Measurements from ENCODE around the gene C9orf152.

DNA sequence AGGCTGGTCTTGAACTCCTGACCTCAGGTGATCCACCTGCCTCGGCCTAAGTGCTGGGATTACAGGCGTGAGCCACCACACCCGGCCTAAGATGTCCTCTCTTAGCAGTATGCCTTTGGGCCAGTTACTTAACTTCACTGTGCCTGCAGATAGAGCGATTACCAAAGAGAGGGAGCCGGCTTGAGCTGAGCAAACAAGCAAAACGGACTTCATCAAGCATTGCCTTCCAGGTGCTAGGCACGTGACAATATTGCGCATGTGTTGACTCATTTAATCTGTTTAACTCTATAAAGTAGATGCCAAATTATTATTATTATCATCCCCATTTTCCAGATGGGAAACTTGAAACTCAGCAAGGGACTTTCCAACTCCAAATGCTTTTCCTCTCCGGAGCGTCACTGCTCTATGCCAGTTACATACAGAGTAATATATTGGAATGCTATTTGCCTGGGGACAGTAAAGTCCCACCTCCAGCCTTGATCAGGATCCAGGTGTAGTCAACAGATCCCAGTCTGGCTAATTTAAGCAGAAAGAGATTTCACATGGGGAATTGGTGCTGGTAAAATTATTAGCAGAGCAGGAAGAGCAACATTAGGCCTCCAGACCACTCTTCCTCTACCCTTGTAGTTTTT is 5.6 kb upstream of the C9orf152 start:
- TF ChIP-seq, protein P1, sequence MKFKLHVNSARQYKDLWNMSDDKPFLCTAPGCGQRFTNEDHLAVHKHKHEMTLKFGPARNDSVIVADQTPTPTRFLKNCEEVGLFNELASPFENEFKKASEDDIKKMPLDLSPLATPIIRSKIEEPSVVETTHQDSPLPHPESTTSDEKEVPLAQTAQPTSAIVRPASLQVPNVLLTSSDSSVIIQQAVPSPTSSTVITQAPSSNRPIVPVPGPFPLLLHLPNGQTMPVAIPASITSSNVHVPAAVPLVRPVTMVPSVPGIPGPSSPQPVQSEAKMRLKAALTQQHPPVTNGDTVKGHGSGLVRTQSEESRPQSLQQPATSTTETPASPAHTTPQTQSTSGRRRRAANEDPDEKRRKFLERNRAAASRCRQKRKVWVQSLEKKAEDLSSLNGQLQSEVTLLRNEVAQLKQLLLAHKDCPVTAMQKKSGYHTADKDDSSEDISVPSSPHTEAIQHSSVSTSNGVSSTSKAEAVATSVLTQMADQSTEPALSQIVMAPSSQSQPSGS (CRISPR knock-in tag; IDR thresholded peaks at IDR 0.05): no peak
- TF ChIP-seq, protein P2, sequence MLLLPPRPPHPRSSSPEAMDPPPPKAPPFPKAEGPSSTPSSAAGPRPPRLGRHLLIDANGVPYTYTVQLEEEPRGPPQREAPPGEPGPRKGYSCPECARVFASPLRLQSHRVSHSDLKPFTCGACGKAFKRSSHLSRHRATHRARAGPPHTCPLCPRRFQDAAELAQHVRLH (CRISPR knock-in tag; IDR thresholded peaks at IDR 0.05; ENCODE audit: borderline replicate concordance, low read depth): no peak
- TF ChIP-seq, protein P3, sequence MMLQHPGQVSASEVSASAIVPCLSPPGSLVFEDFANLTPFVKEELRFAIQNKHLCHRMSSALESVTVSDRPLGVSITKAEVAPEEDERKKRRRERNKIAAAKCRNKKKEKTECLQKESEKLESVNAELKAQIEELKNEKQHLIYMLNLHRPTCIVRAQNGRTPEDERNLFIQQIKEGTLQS (CRISPR knock-in tag; IDR thresholded peaks at IDR 0.05): no peak
- TF ChIP-seq, protein P4, sequence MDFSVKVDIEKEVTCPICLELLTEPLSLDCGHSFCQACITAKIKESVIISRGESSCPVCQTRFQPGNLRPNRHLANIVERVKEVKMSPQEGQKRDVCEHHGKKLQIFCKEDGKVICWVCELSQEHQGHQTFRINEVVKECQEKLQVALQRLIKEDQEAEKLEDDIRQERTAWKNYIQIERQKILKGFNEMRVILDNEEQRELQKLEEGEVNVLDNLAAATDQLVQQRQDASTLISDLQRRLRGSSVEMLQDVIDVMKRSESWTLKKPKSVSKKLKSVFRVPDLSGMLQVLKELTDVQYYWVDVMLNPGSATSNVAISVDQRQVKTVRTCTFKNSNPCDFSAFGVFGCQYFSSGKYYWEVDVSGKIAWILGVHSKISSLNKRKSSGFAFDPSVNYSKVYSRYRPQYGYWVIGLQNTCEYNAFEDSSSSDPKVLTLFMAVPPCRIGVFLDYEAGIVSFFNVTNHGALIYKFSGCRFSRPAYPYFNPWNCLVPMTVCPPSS (IDR thresholded peaks at IDR 0.05): no peak
- TF ChIP-seq SRY (CRISPR knock-in tag; IDR thresholded peaks at IDR 0.05): no peak
- TF ChIP-seq ATF7 (IDR thresholded peaks at IDR 0.05): no peak
- no peak for TF ChIP-seq ATF7 (CRISPR knock-in tag; IDR thresholded peaks at IDR 0.05)
- TF ChIP-seq SMC3 (IDR thresholded peaks at IDR 0.05; ENCODE audit: low read length): no peak
- no peak for TF ChIP-seq ARNT (IDR thresholded peaks at IDR 0.05)
- no peak for TF ChIP-seq ZNF7 (CRISPR knock-in tag; IDR thresholded peaks at IDR 0.05)
- no peak for TF ChIP-seq GLI4 (CRISPR knock-in tag; IDR thresholded peaks at IDR 0.05; ENCODE audit: borderline replicate concordance)
- TF ChIP-seq RAD21 (CRISPR knock-in tag; IDR thresholded peaks at IDR 0.05): no peak
- no peak for TF ChIP-seq BRD4 (CRISPR knock-in tag; IDR thresholded peaks at IDR 0.05)
- TF ChIP-seq, protein P5, sequence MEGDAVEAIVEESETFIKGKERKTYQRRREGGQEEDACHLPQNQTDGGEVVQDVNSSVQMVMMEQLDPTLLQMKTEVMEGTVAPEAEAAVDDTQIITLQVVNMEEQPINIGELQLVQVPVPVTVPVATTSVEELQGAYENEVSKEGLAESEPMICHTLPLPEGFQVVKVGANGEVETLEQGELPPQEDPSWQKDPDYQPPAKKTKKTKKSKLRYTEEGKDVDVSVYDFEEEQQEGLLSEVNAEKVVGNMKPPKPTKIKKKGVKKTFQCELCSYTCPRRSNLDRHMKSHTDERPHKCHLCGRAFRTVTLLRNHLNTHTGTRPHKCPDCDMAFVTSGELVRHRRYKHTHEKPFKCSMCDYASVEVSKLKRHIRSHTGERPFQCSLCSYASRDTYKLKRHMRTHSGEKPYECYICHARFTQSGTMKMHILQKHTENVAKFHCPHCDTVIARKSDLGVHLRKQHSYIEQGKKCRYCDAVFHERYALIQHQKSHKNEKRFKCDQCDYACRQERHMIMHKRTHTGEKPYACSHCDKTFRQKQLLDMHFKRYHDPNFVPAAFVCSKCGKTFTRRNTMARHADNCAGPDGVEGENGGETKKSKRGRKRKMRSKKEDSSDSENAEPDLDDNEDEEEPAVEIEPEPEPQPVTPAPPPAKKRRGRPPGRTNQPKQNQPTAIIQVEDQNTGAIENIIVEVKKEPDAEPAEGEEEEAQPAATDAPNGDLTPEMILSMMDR (CRISPR knock-in tag; IDR thresholded peaks at IDR 0.05): no peak
- no peak; the same call in 1 of the 2 replicates for TF ChIP-seq MYC (CRISPR knock-in tag; IDR thresholded peaks at IDR 0.05; ENCODE audit: borderline replicate concordance)

Data from HepG2 (cell line).